Ovary (tissue), 3 donors: ENCODE data around the gene STK32C.

Experiments
- POLR2A ChIP-seq: fragments of 450-650 bp; IDR thresholded peaks from one replicate; pipeline ENCODE4 v1.6.1; 2017; ENCODE audit warnings: antibody characterized with exemption, mild to moderate bottlenecking, moderate library complexity
- TF ChIP-seq, protein P1 (sequence below), 3 donors: fragments of 450-650 bp in 2 of 3; fragments of 200-600 bp in 1 of 3; IDR thresholded peaks; one replicate each; pipeline versions ENCODE4 v1.5.1 to v1.8.0; 2016 to 2022; ENCODE audit warnings: antibody characterized with exemption in 3 of 3, mild to moderate bottlenecking in 1 of 3
- donor health status: DM: no; HTN: no; CAD: no.

GRCh38 chr10:132222726-132223125, 85.0 kb downstream of the STK32C start:
- TF ChIP-seq, protein P1, sequence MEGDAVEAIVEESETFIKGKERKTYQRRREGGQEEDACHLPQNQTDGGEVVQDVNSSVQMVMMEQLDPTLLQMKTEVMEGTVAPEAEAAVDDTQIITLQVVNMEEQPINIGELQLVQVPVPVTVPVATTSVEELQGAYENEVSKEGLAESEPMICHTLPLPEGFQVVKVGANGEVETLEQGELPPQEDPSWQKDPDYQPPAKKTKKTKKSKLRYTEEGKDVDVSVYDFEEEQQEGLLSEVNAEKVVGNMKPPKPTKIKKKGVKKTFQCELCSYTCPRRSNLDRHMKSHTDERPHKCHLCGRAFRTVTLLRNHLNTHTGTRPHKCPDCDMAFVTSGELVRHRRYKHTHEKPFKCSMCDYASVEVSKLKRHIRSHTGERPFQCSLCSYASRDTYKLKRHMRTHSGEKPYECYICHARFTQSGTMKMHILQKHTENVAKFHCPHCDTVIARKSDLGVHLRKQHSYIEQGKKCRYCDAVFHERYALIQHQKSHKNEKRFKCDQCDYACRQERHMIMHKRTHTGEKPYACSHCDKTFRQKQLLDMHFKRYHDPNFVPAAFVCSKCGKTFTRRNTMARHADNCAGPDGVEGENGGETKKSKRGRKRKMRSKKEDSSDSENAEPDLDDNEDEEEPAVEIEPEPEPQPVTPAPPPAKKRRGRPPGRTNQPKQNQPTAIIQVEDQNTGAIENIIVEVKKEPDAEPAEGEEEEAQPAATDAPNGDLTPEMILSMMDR (IDR thresholded peaks at IDR 0.05): no peak
- TF ChIP-seq POLR2A: no peak
